SH-SY5Y (cell line): ENCODE results near the gene TSPEAR.

Experiments
- GATA2 ChIP-seq: IDR thresholded peaks from 2 replicates; pipeline ENCODE4 v1.6.1; 2011; ENCODE audit warnings: mild to moderate bottlenecking, low read depth, low read length
- GATA3 ChIP-seq: IDR thresholded peaks from 2 replicates; pipeline ENCODE4 v1.6.1; 2011; ENCODE audit warnings: low read depth, mild to moderate bottlenecking, low read length, moderate library complexity

Gene TSPEAR

GRCh38 chr21:44711327-44712202, at the start of gene TSPEAR:
TSS of gene TSPEAR (minus strand) at chr21:44711572. CDS start at chr21:44711514, 58 bp downstream.
- no peak for TF ChIP-seq GATA3
- peak; percentile 46; the same call in 1 of the 2 replicates for TF ChIP-seq GATA2

DNA sequence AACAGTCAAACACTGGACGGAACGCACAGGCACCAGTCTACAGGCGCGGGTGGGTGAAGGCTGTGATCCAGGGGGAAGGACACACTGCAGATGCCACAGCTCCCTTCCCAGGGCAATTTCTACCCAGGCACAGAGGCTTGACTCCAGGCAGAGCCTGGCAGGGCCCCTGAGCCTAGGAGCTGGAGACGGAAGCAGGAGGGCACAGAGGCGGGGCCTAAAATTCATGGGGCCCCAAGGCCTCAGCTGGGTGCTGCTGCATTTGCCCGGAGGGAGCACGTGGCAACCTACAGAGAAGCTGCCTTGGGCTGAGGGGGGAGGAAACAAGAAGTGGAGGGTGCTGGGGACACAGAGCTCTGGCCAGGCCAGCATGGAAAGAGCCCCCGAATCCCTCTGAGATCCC, 49.0 kb upstream of the TSPEAR start:
- TF ChIP-seq GATA3 (no peak), GATA2 (no peak)

DNA sequence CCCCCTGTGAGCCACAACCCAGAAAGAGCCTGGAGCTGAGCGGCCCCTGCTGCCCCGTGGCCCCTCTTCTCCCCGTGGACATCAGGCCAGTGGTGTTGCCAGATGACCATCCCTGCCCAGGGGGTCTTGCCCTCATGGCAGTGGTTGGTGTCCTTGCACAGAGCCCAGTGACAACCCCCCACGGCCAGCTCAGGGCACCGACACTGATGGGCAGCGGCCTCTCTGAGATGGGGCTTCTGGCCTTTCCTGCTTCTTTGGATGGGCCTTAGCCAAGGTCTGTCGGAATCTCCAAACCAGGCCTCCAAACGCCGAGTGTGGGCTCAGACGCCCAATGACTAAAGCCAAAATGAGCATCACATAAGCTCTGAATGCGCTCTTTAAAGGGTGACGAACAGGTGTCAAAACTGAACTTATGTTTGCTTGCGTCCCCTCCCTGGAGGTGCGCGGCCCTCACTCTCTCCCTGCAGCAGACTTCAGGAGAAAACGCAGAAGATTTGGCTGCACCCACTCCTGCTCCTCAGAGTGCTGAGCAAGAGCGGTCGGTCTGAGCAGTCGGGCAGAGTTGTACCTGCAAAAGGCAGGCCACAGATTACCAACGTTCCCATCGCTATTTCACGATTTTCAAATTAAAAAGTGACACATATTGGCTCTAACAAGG, 48.4 kb upstream of the TSPEAR start:
- TF ChIP-seq GATA3: no peak
- TF ChIP-seq GATA2: no peak

DNA sequence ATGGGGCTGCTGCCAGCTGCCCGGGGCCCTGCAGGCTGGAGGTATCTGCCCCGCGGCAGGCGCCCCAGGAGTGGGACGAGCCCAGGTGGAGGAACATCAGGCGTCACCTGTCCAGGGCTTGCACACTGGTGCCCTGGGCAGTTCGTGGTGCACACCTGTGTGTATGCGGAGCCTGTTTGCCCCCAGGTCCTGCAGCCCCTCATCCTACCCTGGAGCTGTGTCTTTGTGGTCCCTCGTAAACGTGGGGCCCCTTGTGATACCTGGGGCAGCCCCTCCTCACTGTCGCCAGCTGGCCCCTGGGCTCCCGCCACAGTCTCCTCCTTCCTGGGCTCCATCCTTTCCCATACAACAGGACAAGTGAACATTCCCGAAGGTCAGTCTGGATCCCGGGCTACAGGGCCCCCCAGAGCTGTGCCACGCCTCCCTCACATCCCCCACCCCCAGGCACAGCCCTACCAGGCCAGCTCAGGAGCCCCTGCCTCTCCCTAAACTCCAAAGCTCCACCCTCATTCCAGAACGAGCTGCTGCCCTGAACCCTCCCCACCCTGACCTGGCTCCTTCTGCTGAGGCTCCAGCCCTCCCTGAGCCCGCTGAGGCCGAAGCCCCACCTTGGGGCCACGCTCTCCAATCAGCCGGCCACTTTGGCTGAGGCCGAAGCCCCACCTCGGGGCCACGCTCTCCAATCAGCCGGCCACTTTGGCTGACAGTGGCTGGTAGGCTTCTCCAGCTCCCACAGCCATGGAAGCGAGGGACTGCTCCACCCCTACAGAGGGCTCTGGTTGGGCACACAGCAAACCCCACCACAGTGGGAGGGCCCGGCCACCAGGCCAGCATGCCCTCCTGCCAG, 47.6 kb upstream of the TSPEAR start:
- TF ChIP-seq GATA3 (no peak), GATA2 (no peak)

DNA sequence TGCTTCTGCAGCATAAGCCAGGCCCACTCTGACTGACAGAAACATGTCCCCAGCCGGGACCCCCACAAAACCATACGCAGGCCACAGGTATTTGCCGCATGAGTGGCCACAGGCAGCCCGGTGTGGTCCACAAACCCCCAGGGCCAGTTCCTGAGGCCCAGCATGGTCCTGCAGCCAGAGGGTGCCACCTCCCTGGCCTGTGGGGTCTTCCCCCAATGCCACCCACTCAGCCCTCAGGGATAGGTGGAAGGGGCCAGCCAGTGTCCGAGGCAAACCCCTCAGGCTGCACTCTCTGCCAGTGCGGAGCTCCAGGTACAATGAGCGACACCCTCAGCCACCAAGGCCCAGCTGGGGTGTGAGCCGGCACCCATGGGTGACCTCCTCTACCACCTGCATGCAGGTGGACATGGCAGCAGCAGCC, 46.8 kb upstream of the TSPEAR start:
- TF ChIP-seq GATA2: no peak
- TF ChIP-seq GATA3: no peak

GRCh38 chr21:44757731-44758130, 46.4 kb upstream of the TSPEAR start:
- no peak for TF ChIP-seq GATA2
- no peak for TF ChIP-seq GATA3

DNA sequence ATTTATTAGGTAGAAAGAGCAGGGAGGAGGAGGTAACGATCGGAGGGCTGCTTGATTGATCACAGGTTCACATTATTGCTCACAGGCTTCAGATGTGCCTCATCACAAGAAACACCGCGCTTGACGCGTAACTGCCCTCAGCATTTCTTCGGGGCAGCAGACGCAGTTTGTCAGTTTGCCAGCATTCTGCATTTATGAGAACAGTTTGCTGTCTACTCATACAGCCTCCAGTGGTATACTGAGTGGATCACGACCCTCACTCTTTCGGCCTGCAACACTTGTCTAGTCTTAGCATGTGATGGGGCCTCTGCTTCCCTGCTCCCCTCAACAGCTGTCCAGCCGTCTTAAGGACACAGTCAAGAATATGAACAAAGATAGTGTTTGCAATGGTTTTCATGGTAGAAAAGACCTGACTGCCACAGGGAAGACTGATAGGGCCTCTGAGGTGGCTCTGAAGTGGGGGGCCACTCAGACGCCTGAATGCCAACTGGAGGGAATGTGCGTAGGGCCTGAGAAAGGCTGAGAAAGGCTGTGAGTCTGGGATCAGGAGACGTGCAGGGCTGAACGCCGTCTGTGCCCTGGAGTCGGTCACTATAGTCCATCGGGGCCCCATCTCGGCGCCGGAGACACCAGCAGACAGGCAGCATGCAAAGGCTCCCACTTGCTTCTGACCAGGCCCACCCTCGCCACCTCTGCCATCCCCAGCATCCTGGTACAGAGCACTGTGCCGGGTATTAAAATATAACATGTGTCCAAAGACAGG, 45.2 kb upstream of the TSPEAR start:
- TF ChIP-seq GATA2 (no peak), GATA3 (no peak)

DNA sequence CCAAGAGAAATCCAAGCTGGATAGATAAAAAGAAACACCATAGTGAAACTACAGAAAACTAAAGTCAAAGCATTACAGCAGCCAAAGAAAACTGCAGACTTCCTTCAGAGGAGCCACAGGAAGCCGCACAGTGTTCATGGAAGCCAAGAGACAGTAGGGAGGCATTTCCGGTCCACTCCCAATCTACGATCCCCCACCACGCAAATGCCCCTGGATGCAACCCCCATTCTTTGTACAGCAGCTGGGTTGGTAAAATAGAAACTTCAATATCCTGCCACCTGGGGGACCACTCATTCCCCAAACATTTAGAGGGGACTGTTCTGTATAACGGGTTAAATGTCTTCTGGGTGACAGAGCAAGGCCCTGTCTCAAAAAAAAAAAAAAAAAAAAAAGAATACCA, 43.9 kb upstream of the TSPEAR start:
- TF ChIP-seq GATA2 (no peak), GATA3 (no peak)

DNA sequence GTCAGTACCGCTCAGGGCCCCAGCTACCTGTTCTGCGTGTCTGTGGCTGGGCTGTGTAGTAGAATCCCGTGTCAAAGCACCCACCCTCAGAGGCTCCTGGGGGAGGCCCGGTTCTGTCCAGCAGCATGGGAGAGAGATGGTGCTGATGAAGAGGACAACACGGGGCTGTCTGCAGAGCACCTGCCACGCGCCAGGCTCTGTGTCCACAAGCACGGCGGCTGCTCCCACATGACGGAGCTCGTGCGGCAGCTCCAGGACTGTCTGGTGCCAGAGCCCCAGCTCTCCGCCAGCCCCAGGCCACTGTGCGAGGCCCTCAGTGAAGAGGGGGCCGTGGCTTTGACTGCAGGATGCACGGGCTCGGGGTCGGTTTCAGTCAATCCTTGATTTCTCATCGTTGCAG, 42.0 kb upstream of the TSPEAR start:
- TF ChIP-seq GATA2: no peak
- no peak for TF ChIP-seq GATA3

GRCh38 chr21:44752671-44753235, 41.4 kb upstream of the TSPEAR start:
- no peak for TF ChIP-seq GATA3
- no peak for TF ChIP-seq GATA2

DNA sequence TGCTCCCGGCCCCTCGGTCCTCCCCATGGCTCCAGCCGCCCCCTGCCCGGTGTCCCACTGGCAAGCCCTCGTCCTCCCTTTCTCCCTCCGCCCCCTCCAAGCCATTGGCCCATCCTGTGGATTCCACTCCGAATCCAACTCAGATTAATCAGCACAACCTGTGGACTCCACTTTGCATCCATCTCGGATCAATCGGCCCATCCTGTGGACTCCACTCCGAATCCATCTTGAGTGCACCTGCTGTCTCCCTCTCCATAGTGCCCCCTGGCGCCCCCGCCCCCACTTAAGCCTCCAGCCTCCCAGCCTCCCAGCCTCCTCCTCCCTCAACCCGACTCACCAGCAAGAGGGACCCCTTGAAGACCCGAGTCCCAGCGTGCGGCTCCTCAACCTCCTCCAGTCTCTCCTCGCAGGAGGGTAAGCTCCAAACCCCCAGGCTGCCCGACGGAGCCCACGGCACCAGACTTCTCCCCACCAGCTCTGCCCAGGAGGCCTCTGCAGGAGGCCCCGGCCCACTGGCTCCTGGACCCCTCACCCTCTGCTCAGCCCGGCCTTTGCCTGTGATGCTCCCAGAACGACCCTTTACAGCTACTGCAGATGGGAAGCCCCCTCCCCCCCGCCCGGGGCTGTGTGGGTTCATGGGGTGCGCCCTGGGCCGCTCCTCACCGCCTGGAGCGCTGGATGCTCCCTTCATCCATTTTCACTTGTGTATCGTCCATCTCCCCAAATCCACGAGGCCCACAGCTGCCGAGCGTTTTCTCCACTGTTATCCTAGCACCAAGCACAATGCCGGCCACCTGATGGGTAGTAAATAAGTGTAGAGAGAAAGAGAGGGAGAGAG, 40.6 kb upstream of the TSPEAR start:
- TF ChIP-seq GATA3 (no peak), GATA2 (no peak)

- TF ChIP-seq GATA3: no peak
- no peak for TF ChIP-seq GATA2
Observed at GRCh38 chr21:44751186-44751798, 39.9 kb upstream of the TSPEAR start.
